NT2/D1 (cell line): Measurements from ENCODE around the gene RNASE1.

Experiments used
- YY1 ChIP-seq: IDR thresholded peaks from 2 replicates; pipeline ENCODE4 v1.6.1; 2011; ENCODE audit not compliant: insufficient read length, insufficient read depth
- ZNF274 ChIP-seq: IDR thresholded peaks from 2 replicates; pipeline ENCODE4 v1.6.1; 2011; ENCODE audit warnings: mild to moderate bottlenecking, low read depth, low read length

DNA sequence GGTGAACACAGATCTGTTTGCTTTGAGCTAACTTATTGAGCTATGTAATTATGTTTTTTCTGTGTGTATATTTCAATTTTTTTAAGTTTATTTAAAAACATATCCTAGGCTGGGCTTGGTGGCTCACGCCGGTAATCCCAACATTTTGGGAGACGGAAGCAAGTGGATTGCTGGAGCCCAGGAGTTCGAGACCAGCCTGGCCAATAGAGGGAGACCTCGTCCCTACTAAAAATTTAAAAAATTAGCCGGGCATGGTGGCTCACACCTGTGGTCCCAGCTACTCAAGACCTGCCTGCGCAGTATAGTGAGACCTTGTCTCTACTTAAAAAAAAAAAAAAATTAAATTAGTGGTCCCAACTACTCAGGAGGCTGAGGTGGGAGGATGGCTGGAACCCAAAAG lies 16.2 kb upstream of the RNASE1 start:
- TF ChIP-seq YY1: no peak
- no peak for TF ChIP-seq ZNF274
